Ishikawa (cell line): ENCODE measurements around the gene ZNHIT1.

Source experiments
- CEBPB ChIP-seq: IDR thresholded peaks from 2 replicates; pipeline ENCODE4 v1.6.1; 2012
- CREB1 ChIP-seq: IDR thresholded peaks from 2 replicates; pipeline ENCODE4 v1.6.1; 2012; ENCODE audit warnings: low read depth
- EGR1 ChIP-seq: IDR thresholded peaks from 2 replicates; pipeline ENCODE4 v1.6.1; 2012
- EP300 ChIP-seq: IDR thresholded peaks from 2 replicates; pipeline ENCODE4 v1.6.1; 2012; ENCODE audit warnings: borderline replicate concordance
- FOXM1 ChIP-seq: IDR thresholded peaks from 2 replicates; pipeline ENCODE4 v1.6.1; 2012; ENCODE audit warnings: low read depth, borderline replicate concordance
- MAX ChIP-seq: IDR thresholded peaks from 2 replicates; pipeline ENCODE4 v1.6.1; 2012
- NFIC ChIP-seq: IDR thresholded peaks from 2 replicates; pipeline ENCODE4 v1.6.1; 2012
- RAD21 ChIP-seq: IDR thresholded peaks from 2 replicates; pipeline ENCODE4 v1.6.1; 2012; ENCODE audit warnings: low read depth
- REST ChIP-seq: IDR thresholded peaks from 2 replicates; pipeline ENCODE4 v1.6.1; 2012; ENCODE audit warnings: low read depth, mild to moderate bottlenecking
- TAF1 ChIP-seq: IDR thresholded peaks from 2 replicates; pipeline ENCODE4 v1.6.1; 2012; ENCODE audit warnings: low read depth, mild to moderate bottlenecking
- TCF12 ChIP-seq: IDR thresholded peaks from 2 replicates; pipeline ENCODE4 v1.6.1; 2012; ENCODE audit warnings: low read depth
- TEAD4 ChIP-seq: IDR thresholded peaks from 2 replicates; pipeline ENCODE4 v1.6.1; 2012
- USF1 ChIP-seq: IDR thresholded peaks from 2 replicates; pipeline ENCODE4 v1.6.1; 2012
- YY1 ChIP-seq: IDR thresholded peaks from 2 replicates; pipeline ENCODE4 v1.6.1; 2012; ENCODE audit warnings: low read depth
- ZBTB7A ChIP-seq: IDR thresholded peaks from 2 replicates; pipeline ENCODE4 v1.6.1; 2012; ENCODE audit warnings: low read depth

Gene ZNHIT1

GRCh38 chr7:101217388-101218235, at the start of gene ZNHIT1, which contains the start of gene PLOD3:
Gene ZNHIT1 (plus strand): TSS chr7:101218165. CDS start chr7:101218196, 31 bp downstream.
Gene PLOD3 (minus strand): TSS chr7:101217581. CDS start chr7:101217274, 307 bp downstream.
- TF ChIP-seq ZBTB7A, result peak; percentile 73
- peak; percentile 77 for TF ChIP-seq EGR1
- TF ChIP-seq TCF12, result peak; percentile 34; the same call in 1 of the 2 replicates
- TF ChIP-seq CREB1, result 0 out of 2 replicates have a peak, but pooled peaks have one; percentile 27
- TF ChIP-seq MAX, result peak; percentile 63; the same call in 1 of the 2 replicates
- no peak for TF ChIP-seq CEBPB
- TF ChIP-seq NFIC, result no peak
- no peak for TF ChIP-seq REST
- TF ChIP-seq TAF1, result peak; percentile 39
- peak; percentile 98 for TF ChIP-seq YY1

- TF ChIP-seq ZBTB7A (no peak), EGR1 (no peak), TCF12 (no peak), RAD21 (no peak), EP300 (no peak), TAF1 (no peak), REST (no peak), CREB1 (no peak), TEAD4 (no peak)
These were observed 49.4 kb upstream of the ZNHIT1 start for GRCh38 chr7:101168412-101169049.

- TF ChIP-seq TEAD4 (no peak), EP300 (no peak), YY1 (no peak), TAF1 (no peak), NFIC (no peak), FOXM1 (no peak), REST (no peak), EGR1 (no peak), CREB1 (no peak), TCF12 (no peak), USF1 (no peak), CEBPB (no peak)
These were observed 48.7 kb upstream of the ZNHIT1 start for GRCh38 chr7:101169110-101169837.

- no peak for TF ChIP-seq FOXM1
- TF ChIP-seq RAD21, result peak; percentile 69
- no peak; the same call in 1 of the 2 replicates for TF ChIP-seq TCF12
- TF ChIP-seq REST, result no peak
- peak; percentile 88 for TF ChIP-seq EGR1
- peak; percentile 19; the same call in 1 of the 2 replicates for TF ChIP-seq MAX
- no peak for TF ChIP-seq EP300
These were observed 48.0 kb upstream of the ZNHIT1 start for GRCh38 chr7:101169838-101170551.
